Hepatocyte (in vitro differentiated cells): ENCODE measurements around the gene AMFR. TPM values are rescaled to one million over a fixed set of nuclear protein-coding genes. Genes with fewer than 3 reads are reported as not detected.

Experiments
- DNase-seq: peaks from one replicate; pipeline ENCODE4 v3.0.0-alpha.2; 2016; ENCODE audit warnings: low spot score
- H2AFZ ChIP-seq: fragments of 200-600 bp; sonication (generic); 2 replicates; pipeline ENCODE4 v1.6.0; 2016; ENCODE audit warnings: antibody characterized with exemption, mild to moderate bottlenecking
- H3K27ac ChIP-seq: fragments of 200-600 bp; sonication (generic); 2 replicates; pipeline ENCODE4 v1.5.1; 2016; ENCODE audit warnings: mild to moderate bottlenecking
- H3K27me3 ChIP-seq: fragments of 200-600 bp; sonication (generic); 2 replicates; pipeline ENCODE4 v1.6.1; 2016
- H3K36me3 ChIP-seq: fragments of 200-600 bp; sonication (generic); replicated peaks from 2 replicates; pipeline ENCODE4 v1.5.1; 2016; ENCODE audit warnings: low read depth; ENCODE audit not compliant: insufficient read depth
- H3K4me1 ChIP-seq: fragments of 200-600 bp; sonication (generic); 2 replicates; pipeline ENCODE4 v1.5.1; 2016; ENCODE audit warnings: mild to moderate bottlenecking, moderate library complexity; ENCODE audit not compliant: insufficient read depth
- H3K4me2 ChIP-seq: fragments of 200-600 bp; sonication (generic); 2 replicates; pipeline ENCODE4 v1.6.0; 2016
- H3K4me3 ChIP-seq: fragments of 200-600 bp; sonication (generic); 2 replicates; pipeline ENCODE4 v1.5.1; 2016; ENCODE audit warnings: mild to moderate bottlenecking
- H3K79me2 ChIP-seq: fragments of 200-600 bp; sonication (generic); 2 replicates; pipeline ENCODE4 v1.6.0; 2017; ENCODE audit warnings: mild to moderate bottlenecking
- H3K9me2 ChIP-seq: fragments of 200-600 bp; sonication (generic); replicated peaks from 2 replicates; pipeline ENCODE4 v1.6.0; 2017; ENCODE audit warnings: mild to moderate bottlenecking; ENCODE audit not compliant: insufficient read depth
- H3K9me3 ChIP-seq: fragments of 200-600 bp; sonication (generic); 2 replicates; pipeline ENCODE4 v1.5.1; 2016; ENCODE audit warnings: low read depth, mild to moderate bottlenecking
- H4K20me1 ChIP-seq: fragments of 200-600 bp; sonication (generic); 2 replicates; pipeline ENCODE4 v1.6.0; 2016; ENCODE audit warnings: mild to moderate bottlenecking; ENCODE audit not compliant: insufficient read depth, poor library complexity, severe bottlenecking
- CTCF ChIP-seq: fragments of 200-600 bp; sonication (generic); IDR thresholded peaks from 2 replicates; pipeline ENCODE4 v1.5.1; 2016; ENCODE audit warnings: antibody characterized with exemption, mild to moderate bottlenecking; ENCODE audit not compliant: poor library complexity
- EZH2 ChIP-seq: fragments of 200-600 bp; sonication (generic); IDR thresholded peaks from 2 replicates; pipeline ENCODE4 v1.6.1; 2016; ENCODE audit warnings: antibody characterized with exemption, mild to moderate bottlenecking, borderline replicate concordance
- EZH2phosphoT487 ChIP-seq: fragments of 200-600 bp; sonication (generic); IDR thresholded peaks from one replicate; pipeline ENCODE4 v1.6.1; 2018; ENCODE audit warnings: antibody characterized with exemption, mild to moderate bottlenecking, low read depth, moderate library complexity; ENCODE audit not compliant: unreplicated experiment, severe bottlenecking
- WGBS: methylation state at CpG from one replicate; pipeline ENCODE4 v1.1.6; 2016; ENCODE audit warnings: low lambda C conversion rate; ENCODE audit errors: missing lambda C conversion rate; 5-methylcytosine and 5-hydroxymethylcytosine counted together
- polyA plus RNA-seq: library from polyadenylated mRNA; unstranded; fragments of >200 nt; fragmentation: Nextera tagmentation; extraction: Ambion mirVana; gene quantifications from 2 replicates; pipeline ENCODE4 v1.2.1, GENCODE V29; 2016
- total RNA-seq: library from RNA; depleted of rRNA; stranded (reverse); fragments of >200 nt; gene quantifications from 2 replicates; pipeline ENCODE4 v1.2.3, GENCODE V29; 2014

Gene AMFR
- total and polyA plus RNA-seq, 2 experiments from 2014 or later: 67.2 to 135 TPM

GRCh38 chr16:56362706-56363105 is 62.6 kb downstream of the AMFR start:
- no peaks in the 10 kb centered on the region for H3K27me3 ChIP-seq
- H3K4me2 ChIP-seq: no peak overlapping the region
- no peak overlapping the region for H2AFZ ChIP-seq
- H3K36me3 ChIP-seq: no peaks in the 10 kb centered on the region
- no peaks in the 10 kb centered on the region for H3K79me2 ChIP-seq
- H3K27ac ChIP-seq: no peak overlapping the region
- H4K20me1 ChIP-seq: no peaks in the 10 kb centered on the region
- 99% methylated on average over 17 of the region's 17 CpGs for WGBS
- H3K4me3 ChIP-seq: no peak overlapping the region
- DNase-seq: no peak
- peaks cover 6% of the 10 kb centered on the region for H3K4me1 ChIP-seq
- TF ChIP-seq CTCF (no peak), EZH2 (no peak), EZH2phosphoT487 (no peak)
- no peaks in the 10 kb centered on the region for H3K9me3 ChIP-seq
- H3K9me2 ChIP-seq: no peaks in the 10 kb centered on the region

- DNase-seq: no peak
- no peaks in the 10 kb centered on the region for H3K36me3 ChIP-seq
These were observed 63.2 kb downstream of the AMFR start for GRCh38 chr16:56362057-56362655.

GRCh38 chr16:56360117-56361008 is 65.0 kb downstream of the AMFR start:
- Histone ChIP-seq H3K4me1 (peaks cover 21% of the 10 kb centered on the region), H4K20me1 (no peaks in the 10 kb centered on the region), H3K36me3 (no peaks in the 10 kb centered on the region), H3K4me2 (no peak overlapping the region), H3K79me2 (no peaks in the 10 kb centered on the region), H2AFZ (no peak overlapping the region), H3K9me3 (no peaks in the 10 kb centered on the region), H3K9me2 (no peaks in the 10 kb centered on the region), H3K27ac (peak overlapping the region; percentile 24), H3K27me3 (no peaks in the 10 kb centered on the region), H3K4me3 (no peak overlapping the region)
- 96% methylated on average over 15 of the region's 15 CpGs for WGBS
- DNase-seq: no peak
- TF ChIP-seq EZH2phosphoT487: no peak
- no peak for TF ChIP-seq EZH2
- no peak for TF ChIP-seq CTCF

More at GRCh38 chr16:56362057-56362655, 63.2 kb downstream of the AMFR start:
- no peak overlapping the region for H3K4me3 ChIP-seq
- H3K9me3 ChIP-seq: no peaks in the 10 kb centered on the region
- no peaks in the 10 kb centered on the region for H4K20me1 ChIP-seq
- H2AFZ ChIP-seq: no peak overlapping the region
- no peak overlapping the region for H3K4me2 ChIP-seq
- no peaks in the 10 kb centered on the region for H3K27me3 ChIP-seq
- H3K4me1 ChIP-seq: peaks cover 11% of the 10 kb centered on the region
- TF ChIP-seq EZH2: no peak
- no peak for TF ChIP-seq EZH2phosphoT487
- TF ChIP-seq CTCF: no peak
- 85% methylated on average over 15 of the region's 15 CpGs for WGBS
- H3K27ac ChIP-seq: no peak overlapping the region
- no peaks in the 10 kb centered on the region for H3K9me2 ChIP-seq
- no peaks in the 10 kb centered on the region for H3K79me2 ChIP-seq
